ENCODE results near the gene KRT38.
"Not testable (repeated sequence)": the region's sequence is repeated elsewhere in the genome, so short reads cannot be mapped to it uniquely, and the experiment has no call there.

KRT38 gene

GRCh38 chr17:41457676-41458075 is 16.9 kb upstream of the KRT38 start:
- no peak for DNase-seq

GRCh38 chr17:41456204-41456603 is 15.4 kb upstream of the KRT38 start:
- no peak for DNase-seq

- DNase-seq: no peak
These were observed 14.5 kb upstream of the KRT38 start for GRCh38 chr17:41455236-41455635.

DNA sequence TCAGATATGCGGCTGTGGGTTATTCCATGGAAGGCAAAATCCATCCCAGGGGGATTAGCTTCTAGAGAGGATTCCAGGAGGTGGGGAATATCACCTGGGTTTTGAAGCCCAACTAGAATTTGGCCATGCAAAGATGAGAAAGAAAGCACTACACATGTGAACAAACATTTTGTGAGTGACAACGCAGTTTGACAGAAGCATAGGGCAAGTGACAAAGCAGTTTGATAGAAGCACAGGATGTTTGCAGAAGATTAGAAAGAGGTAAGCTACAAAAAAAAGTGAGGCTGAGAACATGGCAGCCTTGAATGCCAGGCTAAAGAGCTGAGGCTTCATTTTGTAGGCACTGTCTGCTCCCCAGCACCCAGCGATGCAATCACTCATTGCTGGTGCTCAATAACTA is 12.3 kb upstream of the KRT38 start:
- no peak for DNase-seq

- no peak for DNase-seq
These were observed 11.5 kb upstream of the KRT38 start for GRCh38 chr17:41452281-41452680.

- DNase-seq: no peak
These were observed 10.5 kb upstream of the KRT38 start for GRCh38 chr17:41451154-41451728.

DNA sequence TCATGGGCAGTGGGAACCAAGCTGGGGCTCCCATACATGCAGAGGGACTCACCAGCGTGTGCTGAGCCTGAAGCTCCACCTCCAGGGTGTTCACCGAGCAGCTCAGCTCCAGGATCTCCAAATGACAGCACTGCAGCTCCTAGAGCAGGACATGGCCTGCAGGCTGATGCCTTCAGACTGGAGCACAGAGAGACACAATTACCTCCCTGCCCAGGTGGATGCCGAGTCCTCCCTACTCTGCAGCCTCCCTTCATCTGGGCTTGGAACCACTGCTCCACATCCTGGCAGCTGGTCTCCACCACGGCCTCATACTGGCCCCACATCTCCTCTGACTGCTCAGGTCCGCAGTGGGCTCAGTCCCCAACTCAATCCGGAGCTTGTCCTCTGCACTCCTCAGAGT is 8.2 kb upstream of the KRT38 start:
- DNase-seq: no peak

DNA sequence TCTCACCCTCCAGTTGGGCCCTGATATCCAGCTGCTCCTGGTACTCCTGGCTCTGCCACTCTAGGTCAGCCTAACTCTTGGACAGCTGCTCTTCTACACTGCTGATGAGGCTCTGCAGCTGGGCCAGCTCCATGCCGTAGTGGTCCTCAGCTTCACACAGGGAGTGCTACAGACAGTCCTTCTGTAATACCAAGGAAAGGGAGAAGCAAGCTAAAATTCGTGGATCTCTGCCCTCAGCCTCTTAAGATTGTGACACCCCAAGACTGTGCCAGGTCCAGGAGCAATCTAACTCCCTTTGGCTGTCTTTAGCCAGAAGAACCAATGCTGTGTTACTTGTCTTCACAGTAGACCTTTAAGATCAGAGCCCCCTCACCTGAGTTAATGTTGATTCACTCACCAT is 7.7 kb upstream of the KRT38 start:
- no peak for DNase-seq

GRCh38 chr17:41446806-41447205 is 6.0 kb upstream of the KRT38 start:
- no peak for DNase-seq

GRCh38 chr17:41444640-41445039 is 3.9 kb upstream of the KRT38 start:
- no peak for DNase-seq

GRCh38 chr17:41444186-41444585 is 3.4 kb upstream of the KRT38 start:
- no peak for DNase-seq

GRCh38 chr17:41442739-41443138 is 2.0 kb upstream of the KRT38 start:
- no peak for DNase-seq

DNA sequence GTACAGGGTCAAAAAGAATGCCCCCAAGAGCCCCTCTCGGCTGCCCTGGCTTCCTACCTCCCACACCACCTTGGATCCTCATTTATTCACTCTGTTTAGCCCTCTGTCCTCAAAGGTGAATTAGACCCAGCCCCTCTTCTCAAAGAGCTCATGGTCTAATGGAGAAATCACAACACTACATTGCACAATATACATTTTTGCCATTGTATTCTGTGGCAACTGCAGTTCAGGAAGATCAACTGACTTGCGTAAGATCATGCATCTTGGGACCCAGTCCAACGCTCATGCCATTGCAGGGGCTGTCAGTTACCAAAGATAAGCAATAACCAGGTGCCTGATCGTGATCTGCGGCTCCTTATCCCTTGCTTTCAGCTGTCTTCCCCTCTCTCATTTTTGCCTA is 1.4 kb downstream of the KRT38 start:
- no peak for DNase-seq

DNA sequence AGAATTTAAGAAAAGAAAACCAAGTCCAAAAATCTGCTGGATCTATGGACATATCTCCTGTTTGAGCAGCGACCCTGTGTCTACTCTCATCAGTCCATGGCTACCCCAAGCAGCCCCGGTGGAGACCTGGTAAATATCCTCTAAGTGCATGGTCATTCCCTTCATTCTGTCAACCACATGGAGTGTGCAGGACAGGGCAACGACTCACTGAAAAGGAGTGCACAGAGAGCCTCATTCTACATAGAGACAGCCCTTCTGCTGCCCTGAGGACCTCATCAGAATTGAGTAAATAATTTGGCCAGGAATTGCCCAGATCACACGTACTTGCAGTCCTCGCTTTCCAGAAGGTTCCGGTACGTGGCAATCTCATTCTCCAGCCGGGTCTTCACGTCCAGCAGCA is 3.0 kb downstream of the KRT38 start:
- DNase-seq: no peak

- no peak for DNase-seq
These were observed 3.5 kb downstream of the KRT38 start for GRCh38 chr17:41437254-41437653.

- no peak for DNase-seq
These were observed 6.4 kb downstream of the KRT38 start for GRCh38 chr17:41434415-41434814.

DNA sequence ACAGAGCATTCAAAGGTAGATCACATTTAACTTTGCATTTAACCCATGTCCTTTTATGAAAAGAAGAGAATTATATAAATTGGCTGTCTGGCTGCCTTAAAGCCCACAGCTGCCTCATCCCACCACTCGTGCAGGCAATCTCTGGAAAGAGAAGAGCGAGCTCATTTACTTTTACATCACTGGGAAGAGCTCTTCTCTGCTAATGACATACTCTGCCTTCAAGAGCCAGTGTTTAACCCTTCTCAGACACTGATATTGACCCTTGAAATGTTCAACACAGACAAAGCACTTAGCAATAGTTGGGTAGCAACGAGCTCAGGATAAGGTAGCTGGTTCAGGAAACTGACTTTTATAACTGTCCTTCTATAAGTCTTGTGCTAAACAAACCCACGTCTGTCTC is 6.8 kb downstream of the KRT38 start:
- peak; percentile 91 for DNase-seq

DNA sequence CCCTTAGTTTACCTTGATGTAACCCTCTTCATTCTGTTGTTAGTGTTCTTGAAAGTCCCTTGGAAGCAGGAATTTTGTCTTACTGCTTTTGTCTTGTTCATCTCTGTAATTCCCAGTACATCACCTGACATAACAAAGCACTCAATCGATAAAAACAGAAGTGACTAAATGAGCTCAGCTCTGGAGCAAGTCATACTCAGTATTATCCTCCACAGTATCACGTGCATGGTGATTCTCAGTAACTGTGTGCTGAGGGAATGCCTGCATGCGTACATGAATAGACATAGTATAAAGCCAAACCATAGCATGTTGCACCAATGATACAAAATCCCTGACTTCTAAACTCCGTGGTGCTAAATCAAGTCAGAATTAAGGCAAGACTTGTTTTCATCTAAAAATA is 7.2 kb downstream of the KRT38 start:
- peak; percentile 42 for DNase-seq

DNA sequence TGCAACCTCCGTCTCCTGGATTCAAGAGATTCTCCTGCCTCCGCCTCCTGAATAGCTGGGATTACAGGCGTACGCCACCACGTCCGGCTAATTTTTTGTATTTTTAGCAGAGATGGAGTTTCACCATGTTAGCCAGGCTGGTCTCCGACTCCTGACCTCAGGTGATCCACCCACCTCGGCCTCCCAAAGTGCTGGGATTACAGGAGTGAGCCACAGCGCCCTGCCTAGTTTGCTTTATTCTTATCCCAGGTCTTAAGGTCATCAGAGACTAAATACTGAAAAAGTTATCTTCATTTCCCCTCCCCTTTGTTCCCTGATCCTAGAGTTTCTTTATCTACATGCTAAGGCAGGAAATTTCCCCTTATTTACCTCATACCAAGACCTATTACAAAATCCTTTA is 10.4 kb downstream of the KRT38 start:
- not testable (repeated sequence) for DNase-seq

DNA sequence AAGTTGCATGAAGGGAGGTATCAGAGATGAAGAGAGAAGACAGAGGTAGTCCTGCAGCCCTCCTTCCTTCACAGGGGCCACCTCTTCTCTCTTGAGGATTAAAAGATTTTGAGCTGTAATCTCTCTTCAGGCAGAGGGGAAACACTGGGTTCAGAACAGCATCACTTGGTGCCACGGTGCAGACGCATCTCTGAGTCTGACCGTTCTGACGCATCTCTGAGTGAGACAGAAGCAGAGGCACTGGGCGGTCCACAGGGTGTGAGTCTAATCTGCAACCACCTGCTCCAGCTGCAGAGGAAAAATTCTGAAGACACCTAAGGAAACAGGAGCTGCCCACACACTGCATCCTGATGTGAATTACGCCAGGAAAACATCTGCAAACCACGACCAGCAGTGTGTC is 11.1 kb downstream of the KRT38 start:
- DNase-seq: no peak

DNA sequence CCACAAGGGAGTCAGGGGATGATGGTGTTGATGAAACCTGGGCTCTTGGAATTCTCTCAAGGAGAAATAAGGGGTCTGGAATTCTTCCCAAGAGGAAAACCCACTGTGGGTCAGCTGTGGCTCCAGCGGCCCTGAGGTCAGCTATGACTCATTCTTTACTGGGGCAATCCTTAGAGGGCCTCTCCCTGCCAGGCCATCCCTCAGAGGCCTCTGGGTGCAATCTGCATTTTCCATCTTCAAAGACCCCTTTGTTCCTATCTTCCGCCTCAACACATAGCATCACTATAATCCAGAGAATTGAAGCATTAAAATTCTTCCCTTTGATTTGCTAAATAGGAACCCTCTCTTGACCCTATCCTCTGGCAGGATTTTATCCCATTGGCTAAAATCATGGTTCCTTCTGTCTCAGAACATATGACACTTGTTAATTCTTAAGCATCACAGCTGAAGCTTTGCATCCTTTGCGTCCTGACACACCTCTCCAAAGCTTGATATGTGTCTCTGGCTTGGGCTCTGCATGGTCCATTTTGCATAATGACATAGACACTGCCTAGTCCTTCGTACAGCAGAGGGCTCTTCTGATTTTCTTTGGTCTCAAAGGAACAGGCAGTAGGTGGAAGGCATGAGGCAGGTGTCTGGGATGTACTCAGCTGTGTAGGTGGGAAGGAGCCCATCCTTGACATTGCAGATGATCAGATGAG is 12.0 kb downstream of the KRT38 start:
- DNase-seq: no peak

DNA sequence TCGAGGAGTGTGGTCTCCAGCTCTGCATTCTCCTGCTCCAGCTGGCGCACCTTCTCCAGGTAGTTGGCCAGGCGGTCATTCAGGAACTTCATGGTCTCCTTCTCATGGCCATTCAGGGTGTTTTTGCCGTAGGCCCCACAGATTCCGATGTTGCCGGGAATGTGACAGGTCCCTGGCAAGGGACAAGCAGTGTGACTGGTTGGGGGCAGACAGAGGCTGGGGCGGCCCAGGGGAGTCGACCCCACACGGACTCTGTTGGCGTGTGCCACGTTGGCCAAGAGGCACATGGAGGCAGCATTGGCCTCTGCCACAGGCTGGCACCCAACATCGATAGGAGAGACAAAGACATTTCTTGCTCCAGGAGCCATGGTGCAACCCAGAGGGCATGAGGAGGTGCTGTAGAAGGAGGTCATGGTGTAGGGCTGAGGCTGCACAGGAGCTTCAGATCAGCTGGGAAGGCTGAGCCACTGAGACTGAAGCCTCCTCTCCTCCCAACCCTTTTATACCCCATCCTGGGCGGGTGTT is 16.6 kb downstream of the KRT38 start, which contains the start of gene KRT37:
KRT37 (minus strand) TSS at position 475 of the 525 bp plus-strand sequence; CDS start at position 413, 62 bp downstream.
- DNase-seq: no peak

- DNase-seq: not testable (repeated sequence)
These were observed 18.2 kb downstream of the KRT38 start for GRCh38 chr17:41422586-41422985.

GRCh38 chr17:41421617-41422016 is 19.2 kb downstream of the KRT38 start:
- DNase-seq: no peak

DNA sequence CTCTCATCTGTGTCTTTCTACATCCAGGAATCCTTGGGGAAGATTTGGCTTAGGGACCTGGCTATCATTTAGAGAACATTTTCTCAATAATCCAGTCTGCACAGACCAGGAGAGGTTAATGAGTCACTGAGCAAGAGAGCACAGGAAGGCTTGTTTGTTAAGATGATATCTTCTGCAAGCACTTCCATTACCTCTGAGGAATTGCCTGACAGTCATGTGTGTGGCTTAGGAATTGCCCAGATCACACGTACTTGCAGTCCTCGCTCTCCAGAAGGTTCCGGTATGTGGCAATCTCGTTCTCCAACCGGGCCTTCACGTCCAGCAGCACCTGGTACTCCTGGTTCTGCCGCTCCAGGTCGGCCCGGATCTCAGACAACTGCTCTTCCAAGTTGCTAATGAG is 19.7 kb downstream of the KRT38 start:
- DNase-seq: no peak
